Lung (tissue), 12 donors: ENCODE measurements around the gene GRHL1. TPM values are rescaled to one million over a fixed set of nuclear protein-coding genes. Genes with fewer than 3 reads are reported as not detected.

ENCODE experiments used
- ATAC-seq: fragments of 200-7000 bp; cut with Tn5 transposase; one replicate; pipeline ENCODE4 v1.9.1; 2020; ENCODE audit warnings: moderate number of reproducible peaks; ENCODE audit not compliant: insufficient read depth, low FRiP score
- DNase-seq, 3 donors: peaks; one replicate each; pipeline ENCODE4 v3.0.0-alpha.2; 2013 to 2017
- H3K27ac ChIP-seq, 2 donors: one replicate each; pipeline ENCODE4 v1.5.1; 2013; ENCODE audit warnings: mild to moderate bottlenecking in 2 of 2, moderate library complexity in 2 of 2, control low read depth in 1 of 2, inconsistent platforms in 1 of 2, low read depth in 1 of 2, low read length in 1 of 2
- H3K27me3 ChIP-seq, 3 donors: one replicate each; pipeline ENCODE4 v1.5.1; 2013; ENCODE audit warnings: low read length in 2 of 3; ENCODE audit not compliant: control insufficient read depth in 3 of 3, insufficient read depth in 3 of 3
- H3K36me3 ChIP-seq, 4 donors: one replicate each; pipeline ENCODE4 v1.5.1; 2013; ENCODE audit warnings: low read length in 4 of 4, mild to moderate bottlenecking in 1 of 4, moderate library complexity in 1 of 4; ENCODE audit not compliant: control insufficient read depth in 4 of 4, insufficient read depth in 4 of 4
- H3K4me1 ChIP-seq, 5 donors: one replicate each; pipeline ENCODE4 v1.5.1; 2013; ENCODE audit warnings: low read length in 5 of 5, mild to moderate bottlenecking in 2 of 5, moderate library complexity in 1 of 5; ENCODE audit not compliant: control insufficient read depth in 5 of 5, insufficient read depth in 5 of 5
- H3K4me3 ChIP-seq: one replicate; pipeline ENCODE4 v1.5.1; 2013; ENCODE audit warnings: mild to moderate bottlenecking, control low read depth, moderate library complexity
- H3K9ac ChIP-seq, 2 donors: one replicate each; pipeline ENCODE4 v1.5.1; 2013; ENCODE audit warnings: low read length in 2 of 2, control low read depth in 1 of 2; ENCODE audit not compliant: insufficient read depth in 1 of 2
- H3K9me3 ChIP-seq, 4 donors: one replicate each; pipeline ENCODE4 v1.5.1; 2013; ENCODE audit warnings: low read length in 3 of 4, mild to moderate bottlenecking in 1 of 4, moderate library complexity in 1 of 4; ENCODE audit not compliant: control insufficient read depth in 4 of 4, insufficient read depth in 3 of 4
- WGBS, 2 donors: extraction: QIAGEN DNeasy Blood & Tissue Kit; methylation state at CpG; one replicate each; pipeline ENCODE4 v1.1.7; 2013; 5-methylcytosine and 5-hydroxymethylcytosine counted together
- polyA plus RNA-seq, 2 donors: library from polyadenylated mRNA; stranded (reverse); fragments of 200-250 nt; gene quantifications; one replicate each; pipeline ENCODE4 v1.2.1, GENCODE V29; 2013
- total RNA-seq, 2 donors: library from RNA; depleted of rRNA in 1 of 2; stranded (reverse); fragments of >200 nt in 1 of 2; gene quantifications; one replicate each; pipeline ENCODE4 v1.2.1, GENCODE V29; 2014 to 2021
- TF ChIP-seq, protein P1 (sequence below): IDR thresholded peaks from 2 replicates; pipeline ENCODE4 v1.5.1; 2012; ENCODE audit warnings: mild to moderate bottlenecking; ENCODE audit errors: control extremely low read depth, extremely low read depth
- donor health status: control.
- donor health status: control.
- donor health status: Bipolar disorder and iron deficiency.
- donor health status: healthy.
- donor health status: DM: yes; HTN: yes; CAD: no.

GRHL1 gene
- total and polyA plus RNA-seq, 4 donors = 1.8 to 13.6 (median 5.6) TPM

GRCh38 chr2:10001586-10001985 is 50.1 kb downstream of the GRHL1 start:
- Histone ChIP-seq H3K9me3 (peaks cover 0 to 1% (median 0%) of the 10 kb centered on the region in 4 donors), H3K27me3 (peaks cover 0 to 4% (median 0%) of the 10 kb centered on the region in 3 donors), H3K36me3 (peaks cover 0 to 7% (median 0%) of the 10 kb centered on the region in 4 donors), H3K9ac (no peak overlapping the region), H3K4me1 (peaks cover 0 to 4% (median 0%) of the 10 kb centered on the region in 5 donors), H3K27ac (no peak overlapping the region), H3K4me3 (no peak overlapping the region)
- ATAC-seq (no peak), DNase-seq (peak in 1 of 3 donors; percentile 26)
- WGBS, 2 donors = 47 to 71% methylated on average over 5 of the region's 5 CpGs
- TF ChIP-seq, protein P1, sequence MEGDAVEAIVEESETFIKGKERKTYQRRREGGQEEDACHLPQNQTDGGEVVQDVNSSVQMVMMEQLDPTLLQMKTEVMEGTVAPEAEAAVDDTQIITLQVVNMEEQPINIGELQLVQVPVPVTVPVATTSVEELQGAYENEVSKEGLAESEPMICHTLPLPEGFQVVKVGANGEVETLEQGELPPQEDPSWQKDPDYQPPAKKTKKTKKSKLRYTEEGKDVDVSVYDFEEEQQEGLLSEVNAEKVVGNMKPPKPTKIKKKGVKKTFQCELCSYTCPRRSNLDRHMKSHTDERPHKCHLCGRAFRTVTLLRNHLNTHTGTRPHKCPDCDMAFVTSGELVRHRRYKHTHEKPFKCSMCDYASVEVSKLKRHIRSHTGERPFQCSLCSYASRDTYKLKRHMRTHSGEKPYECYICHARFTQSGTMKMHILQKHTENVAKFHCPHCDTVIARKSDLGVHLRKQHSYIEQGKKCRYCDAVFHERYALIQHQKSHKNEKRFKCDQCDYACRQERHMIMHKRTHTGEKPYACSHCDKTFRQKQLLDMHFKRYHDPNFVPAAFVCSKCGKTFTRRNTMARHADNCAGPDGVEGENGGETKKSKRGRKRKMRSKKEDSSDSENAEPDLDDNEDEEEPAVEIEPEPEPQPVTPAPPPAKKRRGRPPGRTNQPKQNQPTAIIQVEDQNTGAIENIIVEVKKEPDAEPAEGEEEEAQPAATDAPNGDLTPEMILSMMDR = no peak

GRCh38 chr2:10002109-10002508 is 50.6 kb downstream of the GRHL1 start:
- DNase-seq = no peak
- TF ChIP-seq, protein P1 = no peak
- ATAC-seq = no peak
- peaks cover 0 to 7% (median 0%) of the 10 kb centered on the region in 4 donors for H3K36me3 ChIP-seq
- 74 to 80% methylated on average over 5 of the region's 5 CpGs for WGBS, 2 donors
- H3K4me3 ChIP-seq = no peak overlapping the region
- H3K27ac ChIP-seq = no peak overlapping the region
- peaks cover 0 to 5% (median 0%) of the 10 kb centered on the region in 5 donors for H3K4me1 ChIP-seq
- no peak overlapping the region for H3K9ac ChIP-seq
- peaks cover 0 to 4% (median 0%) of the 10 kb centered on the region in 3 donors for H3K27me3 ChIP-seq
- H3K9me3 ChIP-seq = no peaks in the 10 kb centered on the region

DNA sequence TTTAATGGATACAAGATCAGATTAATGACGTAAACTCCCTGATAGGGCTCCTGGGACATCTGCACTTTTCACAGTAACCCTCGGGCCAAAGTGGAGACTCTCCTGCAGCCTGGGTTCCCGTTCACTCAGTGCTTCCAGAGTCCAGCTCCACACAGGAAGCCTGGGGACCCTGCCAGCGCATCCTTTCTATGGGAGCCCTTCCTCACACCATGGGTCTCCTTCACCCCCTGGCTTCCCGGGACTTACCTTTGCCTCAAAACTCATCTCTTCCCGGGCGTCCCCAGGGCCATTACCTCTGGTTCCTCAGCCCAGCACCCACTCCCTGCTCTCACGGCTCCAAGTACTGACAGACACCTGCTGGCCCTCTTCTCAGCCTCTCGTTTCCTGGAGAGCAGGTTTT is 51.2 kb downstream of the GRHL1 start:
- H3K36me3 ChIP-seq = peaks cover 0 to 7% (median 0%) of the 10 kb centered on the region in 4 donors
- H3K9ac ChIP-seq = no peak overlapping the region
- DNase-seq = no peak
- H3K4me1 ChIP-seq = peaks cover 0 to 5% (median 0%) of the 10 kb centered on the region in 5 donors
- no peak overlapping the region for H3K27ac ChIP-seq
- H3K27me3 ChIP-seq = peaks cover 0 to 4% (median 0%) of the 10 kb centered on the region in 3 donors
- WGBS, 2 donors = 95 to 98% methylated on average over 9 of the region's 9 CpGs
- no peak for ATAC-seq
- no peak overlapping the region for H3K4me3 ChIP-seq
- TF ChIP-seq, protein P1 = no peak
- no peaks in the 10 kb centered on the region for H3K9me3 ChIP-seq
